Measurements from ENCODE around the gene COL1A2. TPM values are rescaled to one million over a fixed set of nuclear protein-coding genes. Genes with fewer than 3 reads are reported as not detected.

The COL1A2 gene
- total RNA-seq, 1 experiment from 2014 or later: 3.0 TPM

GRCh38 chr7:94375691-94376090 lies 19.0 kb upstream of the COL1A2 start:
- Histone ChIP-seq H3K4me1 (ENCODE audit: control insufficient read depth in 1 of 2, insufficient read depth in 2 of 2, low read length in 2 of 2) (no peaks in the 10 kb centered on the region), H2AFZ (ENCODE audit: low read depth, low read length, poor library complexity, severe bottlenecking) (no peak overlapping the region), H3K36me3 (ENCODE audit: control insufficient read depth in 1 of 2, insufficient read depth in 2 of 2, low read length in 2 of 2) (no peaks in the 10 kb centered on the region), H3K27me3 (ENCODE audit: insufficient read depth, low read length) (no peaks in the 10 kb centered on the region), H3K4me3 (replicated peaks in 1 of 2; ENCODE audit: low read depth in 1 of 2, low read length in 2 of 2) (no peak overlapping the region), H3K9me2 (ENCODE audit: insufficient read depth) (no peaks in the 10 kb centered on the region), H3K79me2 (ENCODE audit: insufficient read depth, low read length) (no peaks in the 10 kb centered on the region), H3K9ac (ENCODE audit: low read length) (no peak overlapping the region), H4K20me1 (ENCODE audit: insufficient read depth) (no peaks in the 10 kb centered on the region), H3K9me3 (ENCODE audit: control insufficient read depth in 1 of 2, insufficient read depth in 1 of 2, low read depth in 1 of 2, low read length in 2 of 2) (no peaks in the 10 kb centered on the region), H3K27ac (ENCODE audit: low read depth, low read length) (no peak overlapping the region), H3K4me2 (ENCODE audit: low read length) (no peak overlapping the region)
- BruUV-seq (replicated peaks): no TSS peak
- intact Hi-C loops (cut with micrococcal nuclease): no loop called here
- ATAC-seq (no peak), DNase-seq (ENCODE audit: low read depth, low spot score) (no peak)
- ChIA-PET CTCF (no interaction called here), POLR2A (no interaction called here), RAD21 (ENCODE audit: low non-redundant PET in 1 of 2, low total read pairs in 2 of 2, uncharacterized antibody in 2 of 2, unreplicated experiment in 2 of 2) (no interaction called here)
- TF ChIP-seq SRF (IDR thresholded peaks at IDR 0.05; ENCODE audit: low read depth): no peak
- TF ChIP-seq ATF3 (IDR thresholded peaks at IDR 0.05): no peak
- no peak for TF ChIP-seq REST (IDR thresholded peaks at IDR 0.05; ENCODE audit: low read depth)
- TF ChIP-seq SIN3A (IDR thresholded peaks at IDR 0.05; ENCODE audit: low read depth): no peak
- no peak for TF ChIP-seq TCF7L2 (IDR thresholded peaks at IDR 0.05; ENCODE audit: borderline replicate concordance, extremely low read depth, insufficient read depth, insufficient read length)
- TF ChIP-seq ZFX (IDR thresholded peaks at IDR 0.05): no peak
- no peak for TF ChIP-seq EZH2 (IDR thresholded peaks at IDR 0.05)
- no peak for TF ChIP-seq RAD21 (IDR thresholded peaks at IDR 0.05; ENCODE audit: low read depth)
- no peak for TF ChIP-seq ZBTB33 (IDR thresholded peaks at IDR 0.05; ENCODE audit: extremely low read depth, insufficient replicate concordance, low read length)
- TF ChIP-seq SP1 (IDR thresholded peaks at IDR 0.05; ENCODE audit: low read depth): no peak
- TF ChIP-seq FOSL1 (IDR thresholded peaks at IDR 0.05; ENCODE audit: low read depth): no peak
- no peak for TF ChIP-seq MAX (IDR thresholded peaks at IDR 0.05)
- no peak for TF ChIP-seq POLR2AphosphoS5 (IDR thresholded peaks at IDR 0.05; ENCODE audit: low read depth, low read length)
- no peak for TF ChIP-seq POLR2A (IDR thresholded peaks at IDR 0.05; ENCODE audit: borderline replicate concordance, extremely low read depth, insufficient read depth, insufficient read length)
- TF ChIP-seq ELF1 (IDR thresholded peaks at IDR 0.05; ENCODE audit: borderline replicate concordance, low read depth): no peak
- no peak for TF ChIP-seq JUND (IDR thresholded peaks at IDR 0.05)
- TF ChIP-seq EGR1 (IDR thresholded peaks at IDR 0.05; ENCODE audit: low read depth): no peak
- no peak for TF ChIP-seq CEBPB (IDR thresholded peaks at IDR 0.05; ENCODE audit: low read depth)
- TF ChIP-seq EZH2phosphoT487 (IDR thresholded peaks at IDR 0.05; ENCODE audit: borderline replicate concordance): no peak

All from HCT116 (cell line).